GM18517 (cell line): Measurements from ENCODE around the gene TIAL1.
"Not testable (repeated sequence)": the region's sequence is repeated elsewhere in the genome, so short reads cannot be mapped to it uniquely, and the experiment has no call there.

ENCODE experiments used
- ATAC-seq: cut with Tn5 transposase; IDR thresholded peaks from one replicate; pipeline ENCODE4 v1.9.1; 2021; ENCODE audit warnings: mild to moderate bottlenecking, moderate library complexity; ENCODE audit not compliant: unreplicated experiment

The TIAL1 gene

DNA sequence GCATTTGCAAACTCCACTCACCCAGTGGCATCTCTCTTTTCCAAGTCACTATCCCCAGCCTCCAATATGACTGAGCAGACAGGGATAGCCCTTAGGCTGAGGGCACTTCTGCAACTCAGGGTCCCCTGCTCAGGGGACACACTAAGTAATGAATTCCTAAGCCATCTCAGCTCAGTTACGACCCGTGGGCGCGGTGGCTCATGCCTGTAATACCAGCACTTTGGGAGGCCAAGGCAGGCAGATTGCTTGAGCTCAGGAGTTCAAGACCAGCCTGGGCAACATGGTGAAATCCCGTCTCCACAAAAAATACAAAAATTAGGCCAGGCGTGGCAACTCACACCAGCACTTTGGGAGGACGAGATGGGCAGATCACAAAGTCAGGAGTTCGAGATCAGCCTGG lies 64.5 kb downstream of the TIAL1 start:
- not testable (repeated sequence) for ATAC-seq

DNA sequence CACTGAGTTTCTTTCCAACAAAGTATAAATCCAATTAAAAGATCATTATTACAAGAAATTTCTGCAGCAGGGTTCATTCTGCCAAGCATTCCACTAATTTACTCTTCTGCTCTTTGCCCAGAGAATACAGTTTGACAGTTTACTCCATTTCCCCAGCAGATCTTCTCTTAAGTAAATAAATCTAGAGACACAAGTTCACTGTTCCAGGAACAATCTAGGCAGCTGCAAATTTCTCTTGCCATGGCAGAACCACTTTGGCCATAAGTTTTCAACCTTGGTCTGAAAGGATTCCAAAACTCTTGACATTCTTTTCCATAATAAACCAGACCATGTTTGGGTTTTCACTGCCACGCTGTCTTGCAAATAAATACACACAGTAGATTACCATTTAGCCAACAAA lies 65.7 kb downstream of the TIAL1 start:
- ATAC-seq, result no peak

DNA sequence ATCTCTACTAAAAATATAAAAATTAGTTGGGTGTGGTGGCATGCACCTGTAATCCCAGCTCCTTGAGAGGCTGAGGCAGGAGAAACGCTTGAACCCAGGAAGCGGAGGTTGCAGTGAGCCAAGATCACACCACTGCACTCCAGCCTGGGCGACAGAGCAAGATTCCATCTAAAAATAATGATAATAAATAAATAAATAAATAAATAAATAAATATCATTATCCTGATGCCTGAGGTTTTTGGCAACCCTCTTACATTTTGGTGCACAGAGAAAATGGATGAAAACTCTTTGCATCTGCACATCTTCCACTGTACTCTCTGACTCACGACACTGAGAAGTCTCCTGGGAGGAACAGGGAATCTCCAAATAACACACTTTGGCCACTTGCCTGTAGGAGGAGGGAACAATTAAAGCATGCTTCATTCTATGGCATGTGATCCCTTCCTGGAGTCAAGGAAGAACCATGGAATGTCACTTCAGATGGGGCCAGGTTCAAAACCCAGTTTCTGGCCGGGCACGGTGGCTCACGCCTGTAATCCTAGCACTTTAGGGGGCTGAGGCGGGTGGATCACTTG lies 68.0 kb downstream of the TIAL1 start:
- ATAC-seq, result not testable (repeated sequence)

DNA sequence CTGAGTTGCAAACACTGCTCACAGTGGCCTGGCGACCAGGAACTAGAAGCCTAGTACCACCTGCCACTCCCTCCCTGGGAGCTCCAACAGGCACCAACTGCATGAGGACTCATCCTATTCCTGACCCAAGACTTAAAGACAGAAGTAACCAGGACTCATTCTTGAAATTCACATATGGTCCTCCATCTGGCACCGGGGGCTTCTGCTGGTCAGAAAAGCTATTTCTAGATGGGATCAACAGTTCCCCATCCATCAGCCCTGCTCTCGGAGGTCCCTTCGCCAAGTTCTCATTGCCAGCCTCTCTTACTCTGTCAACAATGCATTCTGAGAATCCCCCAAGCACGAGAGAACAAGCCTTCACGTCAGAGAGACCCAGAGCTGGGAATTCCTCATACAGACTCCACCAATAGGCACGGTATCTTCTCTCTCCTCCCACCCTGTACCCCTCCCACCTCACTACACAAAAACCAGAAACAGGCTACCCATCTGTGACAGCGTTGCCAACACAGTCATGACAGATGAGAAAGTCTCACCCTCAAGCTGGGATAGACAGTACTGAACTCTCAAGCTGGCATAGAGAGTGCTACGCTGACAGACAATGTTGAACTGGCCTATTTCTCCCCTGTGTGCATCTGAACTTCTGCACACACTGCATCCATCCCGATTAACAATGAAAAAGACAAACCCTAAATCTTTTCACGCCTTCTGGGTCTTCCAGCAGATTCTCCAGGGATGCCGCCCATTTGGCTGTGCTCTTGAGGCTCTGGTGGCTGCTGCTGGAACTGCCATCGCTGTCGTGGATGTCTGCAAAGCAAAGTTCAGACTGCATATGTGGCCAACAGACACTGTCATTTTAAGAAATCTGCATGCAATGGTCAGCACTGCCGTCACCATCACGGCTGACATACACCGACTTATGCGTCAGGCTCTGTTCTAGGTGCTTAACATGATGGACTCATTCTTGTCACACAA lies 69.9 kb downstream of the TIAL1 start:
- ATAC-seq, result no peak

DNA sequence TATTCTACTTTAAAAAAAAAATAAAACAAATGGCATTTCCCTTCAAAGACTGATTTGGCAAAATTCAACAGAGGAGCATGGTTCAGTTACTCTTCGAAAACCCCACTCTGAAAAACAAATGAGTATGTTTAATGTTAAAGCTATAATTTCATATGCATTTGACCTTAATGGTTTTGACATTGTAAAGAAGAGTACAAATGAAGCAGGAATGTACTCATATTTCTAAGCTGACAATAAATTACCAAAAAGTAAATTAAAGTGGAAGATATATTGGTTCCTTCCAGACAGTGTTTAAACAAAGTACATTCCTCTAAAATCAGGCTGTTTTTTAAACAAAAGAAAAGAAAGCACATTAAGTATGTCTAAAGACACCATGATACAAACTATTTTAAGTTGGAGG lies 70.6 kb downstream of the TIAL1 start:
- ATAC-seq, result no peak

DNA sequence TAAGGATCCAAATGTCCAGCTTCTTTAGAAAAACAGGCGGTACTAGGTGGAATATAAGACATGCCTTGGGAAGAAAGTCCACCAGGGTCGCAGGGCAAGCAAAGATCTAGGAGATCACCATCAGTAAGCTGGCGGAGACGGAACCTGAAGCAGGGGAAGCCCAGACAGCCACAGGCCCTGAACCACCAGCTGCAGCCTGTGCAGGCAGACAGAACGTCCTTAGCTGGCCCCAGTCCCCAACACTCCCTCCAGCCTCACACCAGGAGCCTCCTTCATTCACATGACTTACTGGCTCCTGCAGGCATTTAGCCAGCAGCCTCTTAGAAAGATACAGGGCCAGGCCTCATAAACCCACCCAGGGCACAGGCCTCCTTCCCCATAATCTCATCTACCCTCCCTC lies 71.6 kb downstream of the TIAL1 start:
- ATAC-seq, result no peak

DNA sequence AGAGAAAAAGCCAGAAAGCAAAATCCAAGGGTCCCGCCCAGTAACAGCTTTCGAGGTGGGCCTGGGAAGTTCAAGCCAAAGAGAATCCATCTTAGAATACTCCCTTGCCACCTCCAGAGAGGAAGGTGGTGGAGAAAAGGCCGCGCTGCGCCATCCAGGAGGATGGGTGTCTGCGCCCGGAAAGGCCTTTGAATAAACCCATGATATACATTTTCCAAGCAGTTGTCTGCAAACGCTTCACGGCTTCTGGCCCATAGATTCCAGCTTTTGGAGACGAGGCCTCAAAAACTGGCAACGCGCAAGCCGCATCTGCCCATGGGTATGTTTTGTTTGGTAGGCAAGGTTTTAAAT lies 72.1 kb downstream of the TIAL1 start:
- ATAC-seq, result no peak

DNA sequence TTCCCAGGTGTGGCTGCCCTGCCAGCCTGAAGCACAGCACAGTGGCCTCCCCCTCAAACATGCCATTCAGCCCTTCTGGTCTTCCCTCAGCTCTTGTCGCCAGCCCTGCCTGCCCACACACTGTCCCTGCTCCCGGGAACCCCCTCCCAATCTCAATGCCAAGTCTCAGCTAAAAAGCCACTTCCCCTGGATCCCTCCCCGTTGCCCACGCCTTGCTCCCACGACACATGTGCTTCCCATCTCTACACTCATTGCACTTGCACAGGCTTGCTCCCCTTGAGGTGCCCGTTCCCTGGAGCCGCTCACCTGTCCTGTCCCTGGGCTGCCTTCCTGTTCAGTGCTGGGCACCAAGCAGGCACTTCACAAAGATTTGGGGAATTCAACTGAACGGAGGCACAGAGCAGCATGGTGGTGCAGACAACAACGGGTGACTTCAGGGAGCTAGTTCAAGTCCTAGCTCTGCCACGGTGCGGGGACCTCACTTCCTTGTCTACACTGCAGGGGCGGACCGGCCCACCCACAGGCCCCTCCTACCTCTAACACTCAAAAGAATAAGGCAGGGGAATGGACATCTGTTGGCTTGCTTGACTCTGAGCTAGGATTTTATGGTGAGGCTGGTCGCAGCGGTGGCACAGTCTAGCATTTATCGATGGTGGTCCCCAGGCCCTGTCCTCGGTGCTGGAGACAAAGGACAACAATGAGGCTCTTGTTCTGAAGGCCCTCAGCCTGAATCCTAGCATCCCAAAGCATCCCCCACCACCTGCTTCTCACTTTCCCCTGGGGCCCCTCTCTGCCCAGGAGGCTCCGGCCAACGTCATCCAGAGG lies 72.7 kb downstream of the TIAL1 start:
- ATAC-seq, result no peak
